KOPT-K1 (cell line): ENCODE data around the gene MSH5.

Source experiments
- H3K27ac ChIP-seq: fragments of 200-600 bp; sonication (generic); 2 replicates; pipeline ENCODE4 v1.5.1; 2016; ENCODE audit warnings: antibody characterized with exemption, mild to moderate bottlenecking, low read depth, low read length; ENCODE audit not compliant: poor library complexity, severe bottlenecking
- H3K36me3 ChIP-seq: fragments of 200-600 bp; sonication (generic); 2 replicates; pipeline ENCODE4 v1.5.1; 2017; ENCODE audit warnings: antibody characterized with exemption, mild to moderate bottlenecking, low read length, moderate library complexity; ENCODE audit not compliant: insufficient read depth
- H3K9me3 ChIP-seq: fragments of 200-600 bp; sonication (generic); 2 replicates; pipeline ENCODE4 v1.5.1; 2017; ENCODE audit warnings: antibody characterized with exemption, low read length, mild to moderate bottlenecking; ENCODE audit not compliant: insufficient read depth, poor library complexity, severe bottlenecking

The MSH5 gene

GRCh38 chr6:31721351-31722020 is 18.3 kb upstream of the MSH5 start, which contains the start of gene LY6G6C:
Gene LY6G6C, minus strand, starts transcription at chr6:31721746. Its CDS starts 67 bp downstream, at chr6:31721679.
- Histone ChIP-seq H3K27ac (no peak within 1 kb of the TSS), H3K9me3 (no peaks in the 10 kb centered on the region), H3K36me3 (peaks cover 3% of the 10 kb centered on the region; the same call in 1 of the 2 replicates)

GRCh38 chr6:31722173-31722572 is 17.6 kb upstream of the MSH5 start:
- H3K36me3 ChIP-seq, result peaks cover 10% of the 10 kb centered on the region
- no peaks in the 10 kb centered on the region for H3K9me3 ChIP-seq
- H3K27ac ChIP-seq, result no peak overlapping the region

- Histone ChIP-seq H3K9me3 (no peaks in the 10 kb centered on the region), H3K27ac (peak within 1 kb of the TSS; percentile 74), H3K36me3 (peaks cover 13% of the 10 kb centered on the region)
Measured at GRCh38 chr6:31723245-31723979, 16.4 kb upstream of the MSH5 start, which contains the start of gene MPIG6B. Gene MPIG6B, plus strand, starts transcription at chr6:31723373. Its CDS starts 11 bp downstream, at chr6:31723384.

GRCh38 chr6:31723980-31724691 is 15.7 kb upstream of the MSH5 start:
- Histone ChIP-seq H3K27ac (peak overlapping the region; percentile 74), H3K9me3 (no peaks in the 10 kb centered on the region), H3K36me3 (peaks cover 13% of the 10 kb centered on the region)

- Histone ChIP-seq H3K9me3 (no peaks in the 10 kb centered on the region), H3K27ac (peak overlapping the region; percentile 19), H3K36me3 (peaks cover 19% of the 10 kb centered on the region)
Measured at GRCh38 chr6:31725502-31726350, 14.1 kb upstream of the MSH5 start.

GRCh38 chr6:31727034-31727716 is 12.6 kb upstream of the MSH5 start:
- Histone ChIP-seq H3K9me3 (no peaks in the 10 kb centered on the region), H3K36me3 (peaks cover 34% of the 10 kb centered on the region), H3K27ac (peak overlapping the region; percentile 59)

- Histone ChIP-seq H3K9me3 (no peaks in the 10 kb centered on the region), H3K27ac (peak overlapping the region; percentile 59)
Measured at GRCh38 chr6:31727717-31728671, 11.8 kb upstream of the MSH5 start.

GRCh38 chr6:31728767-31729514 is 10.9 kb upstream of the MSH5 start, which contains the start of gene DDAH2:
Gene DDAH2, minus strand, starts transcription at chr6:31729299. Its CDS starts 138 bp downstream, at chr6:31729161.
- Histone ChIP-seq H3K9me3 (no peaks in the 10 kb centered on the region), H3K27ac (peak within 1 kb of the TSS; percentile 64), H3K36me3 (peaks cover 51% of the 10 kb centered on the region)

More at GRCh38 chr6:31727717-31728671, 11.8 kb upstream of the MSH5 start:
- peaks cover 42% of the 10 kb centered on the region for H3K36me3 ChIP-seq

GRCh38 chr6:31729515-31729978 is 10.3 kb upstream of the MSH5 start:
- Histone ChIP-seq H3K36me3 (peaks cover 57% of the 10 kb centered on the region), H3K9me3 (no peaks in the 10 kb centered on the region), H3K27ac (peak overlapping the region; percentile 64)

- Histone ChIP-seq H3K9me3 (no peaks in the 10 kb centered on the region), H3K36me3 (peaks cover 57% of the 10 kb centered on the region), H3K27ac (peak overlapping the region; percentile 64)
Measured at GRCh38 chr6:31729979-31730630, 9.7 kb upstream of the MSH5 start.

- H3K36me3 ChIP-seq, result peaks cover 57% of the 10 kb centered on the region
Measured at GRCh38 chr6:31730631-31731086, 9.1 kb upstream of the MSH5 start.

GRCh38 chr6:31732029-31732428 is 7.8 kb upstream of the MSH5 start:
- Histone ChIP-seq H3K36me3 (peaks cover 49% of the 10 kb centered on the region), H3K9me3 (no peaks in the 10 kb centered on the region), H3K27ac (no peak overlapping the region)

More at GRCh38 chr6:31730631-31731086, 9.1 kb upstream of the MSH5 start:
- Histone ChIP-seq H3K27ac (no peak overlapping the region), H3K9me3 (no peaks in the 10 kb centered on the region)
